ENCODE results near the gene COL4A4.

- no peak for TF ChIP-seq EZH2 (IDR thresholded peaks at IDR 0.05; ENCODE audit: low read length, missing control alignments)
- TF ChIP-seq CTCF (conservative IDR thresholded peaks at IDR 0.05 in 1 of 2, IDR thresholded peaks at IDR 0.05 in 1 of 2; ENCODE audit: low read depth in 1 of 2, low read length in 2 of 2), result no peak
Observed at GRCh38 chr2:226956659-226957058, 207.3 kb downstream of the COL4A4 start.
